ENCODE data around the gene FAM83B. TPM values are rescaled to one million over a fixed set of nuclear protein-coding genes. Genes with fewer than 3 reads are reported as not detected.
"Not testable (repeated sequence)": the region's sequence is repeated elsewhere in the genome, so short reads cannot be mapped to it uniquely, and the experiment has no call there.

The FAM83B gene
- total and polyA plus RNA-seq, 4 donors, result 0.63 TPM; not detected in 3

GRCh38 chr6:54817236-54817635 is 29.3 kb upstream of the FAM83B start:
- no peaks in the 10 kb centered on the region for H3K4me1 ChIP-seq (ENCODE audit: control insufficient read depth in 1 of 2, insufficient read depth in 2 of 2, low read length in 2 of 2)
- no peak for DNase-seq
- WGBS, 2 donors, result 73 to 83% methylated on average over 2 of the region's 2 CpGs

GRCh38 chr6:54817834-54818233 is 28.7 kb upstream of the FAM83B start:
- H3K4me3 ChIP-seq (ENCODE audit: low read length in 2 of 2), result no peak overlapping the region
- no peak overlapping the region for H3K27ac ChIP-seq (ENCODE audit: low read depth in 1 of 2, low read length in 2 of 2)
- no peaks in the 10 kb centered on the region for H3K4me1 ChIP-seq (ENCODE audit: control insufficient read depth in 1 of 2, insufficient read depth in 2 of 2, low read length in 2 of 2)
- DNase-seq (no peak), ATAC-seq (ENCODE audit: low FRiP score) (no peak)
- 63 to 69% methylated on average over 2 of the region's 2 CpGs for WGBS, 2 donors
- intact Hi-C loops (cut with DNase I), result no loop called here
- H3K9me3 ChIP-seq (ENCODE audit: control insufficient read depth, low read length), result no peaks in the 10 kb centered on the region
- H3K27me3 ChIP-seq (ENCODE audit: control insufficient read depth in 1 of 2, insufficient read depth in 2 of 2, low read length in 1 of 2), result no peaks in the 10 kb centered on the region
- H3K36me3 ChIP-seq (ENCODE audit: control insufficient read depth in 1 of 2, insufficient read depth in 2 of 2, low read length in 1 of 2), result no peaks in the 10 kb centered on the region

More at GRCh38 chr6:54817236-54817635, 29.3 kb upstream of the FAM83B start:
- ATAC-seq (ENCODE audit: low FRiP score), result no peak
- intact Hi-C loops (cut with DNase I), result no loop called here
- Histone ChIP-seq H3K27me3 (ENCODE audit: control insufficient read depth in 1 of 2, insufficient read depth in 2 of 2, low read length in 1 of 2) (no peaks in the 10 kb centered on the region), H3K9me3 (ENCODE audit: control insufficient read depth, low read length) (no peaks in the 10 kb centered on the region), H3K36me3 (ENCODE audit: control insufficient read depth in 1 of 2, insufficient read depth in 2 of 2, low read length in 1 of 2) (no peaks in the 10 kb centered on the region), H3K27ac (ENCODE audit: low read depth in 1 of 2, low read length in 2 of 2) (no peak overlapping the region), H3K4me3 (ENCODE audit: low read length in 2 of 2) (no peak overlapping the region)

GRCh38 chr6:54824225-54824624 is 22.3 kb upstream of the FAM83B start:
- H3K4me1 ChIP-seq (ENCODE audit: control insufficient read depth in 1 of 2, insufficient read depth in 2 of 2, low read length in 2 of 2); H3K4me3 ChIP-seq (ENCODE audit: low read length in 2 of 2); ATAC-seq (ENCODE audit: low FRiP score); H3K27ac ChIP-seq (ENCODE audit: low read depth in 1 of 2, low read length in 2 of 2); H3K27me3 ChIP-seq (ENCODE audit: control insufficient read depth in 1 of 2, insufficient read depth in 2 of 2, low read length in 1 of 2); intact Hi-C loops (cut with DNase I); H3K36me3 ChIP-seq (ENCODE audit: control insufficient read depth in 1 of 2, insufficient read depth in 2 of 2, low read length in 1 of 2); DNase-seq; H3K9me3 ChIP-seq (ENCODE audit: control insufficient read depth, low read length): not testable (repeated sequence)
- 78 to 84% methylated on average over 6 of the region's 6 CpGs for WGBS, 2 donors

- ATAC-seq (ENCODE audit: low FRiP score) (no peak), DNase-seq (no peak)
- intact Hi-C loops (cut with DNase I), result no loop called here
- Histone ChIP-seq H3K27ac (ENCODE audit: low read depth in 1 of 2, low read length in 2 of 2) (no peak overlapping the region), H3K4me3 (ENCODE audit: low read length in 2 of 2) (no peak overlapping the region), H3K27me3 (ENCODE audit: control insufficient read depth in 1 of 2, insufficient read depth in 2 of 2, low read length in 1 of 2) (no peaks in the 10 kb centered on the region), H3K4me1 (ENCODE audit: control insufficient read depth in 1 of 2, insufficient read depth in 2 of 2, low read length in 2 of 2) (no peaks in the 10 kb centered on the region), H3K9me3 (ENCODE audit: control insufficient read depth, low read length) (no peaks in the 10 kb centered on the region), H3K36me3 (ENCODE audit: control insufficient read depth in 1 of 2, insufficient read depth in 2 of 2, low read length in 1 of 2) (no peaks in the 10 kb centered on the region)
- WGBS, 2 donors, result 42 to 46% methylated on average over 2 of the region's 2 CpGs
Observed at GRCh38 chr6:54827010-54827409, 19.6 kb upstream of the FAM83B start.

- intact Hi-C loops (cut with DNase I), result no loop called here
- 84 to 85% methylated on average over 1 of the region's 1 CpG for WGBS, 2 donors
- no peaks in the 10 kb centered on the region for H3K4me1 ChIP-seq (ENCODE audit: control insufficient read depth in 1 of 2, insufficient read depth in 2 of 2, low read length in 2 of 2)
Observed at GRCh38 chr6:54830216-54830615, 16.4 kb upstream of the FAM83B start.

GRCh38 chr6:54835176-54835575 is 11.4 kb upstream of the FAM83B start:
- intact Hi-C loops (cut with DNase I), result no loop called here
- no peaks in the 10 kb centered on the region for H3K36me3 ChIP-seq (ENCODE audit: control insufficient read depth in 1 of 2, insufficient read depth in 2 of 2, low read length in 1 of 2)
- no peak for ATAC-seq (ENCODE audit: low FRiP score)
- no peak overlapping the region for H3K4me3 ChIP-seq (ENCODE audit: low read length in 2 of 2)
- no peaks in the 10 kb centered on the region for H3K4me1 ChIP-seq (ENCODE audit: control insufficient read depth in 1 of 2, insufficient read depth in 2 of 2, low read length in 2 of 2)
- H3K27me3 ChIP-seq (ENCODE audit: control insufficient read depth in 1 of 2, insufficient read depth in 2 of 2, low read length in 1 of 2), result no peaks in the 10 kb centered on the region
- no peaks in the 10 kb centered on the region for H3K9me3 ChIP-seq (ENCODE audit: control insufficient read depth, low read length)
- WGBS, 2 donors, result 70 to 73% methylated on average over 1 of the region's 1 CpG
- no peak overlapping the region for H3K27ac ChIP-seq (ENCODE audit: low read depth in 1 of 2, low read length in 2 of 2)
- no peak for DNase-seq

More at GRCh38 chr6:54830216-54830615, 16.4 kb upstream of the FAM83B start:
- H3K27me3 ChIP-seq (ENCODE audit: control insufficient read depth in 1 of 2, insufficient read depth in 2 of 2, low read length in 1 of 2), result no peaks in the 10 kb centered on the region
- no peaks in the 10 kb centered on the region for H3K9me3 ChIP-seq (ENCODE audit: control insufficient read depth, low read length)
- no peaks in the 10 kb centered on the region for H3K36me3 ChIP-seq (ENCODE audit: control insufficient read depth in 1 of 2, insufficient read depth in 2 of 2, low read length in 1 of 2)
- H3K27ac ChIP-seq (ENCODE audit: low read depth in 1 of 2, low read length in 2 of 2), result no peak overlapping the region
- no peak overlapping the region for H3K4me3 ChIP-seq (ENCODE audit: low read length in 2 of 2)
- DNase-seq (no peak), ATAC-seq (ENCODE audit: low FRiP score) (no peak)

- Histone ChIP-seq H3K27me3 (ENCODE audit: control insufficient read depth in 1 of 2, insufficient read depth in 2 of 2, low read length in 1 of 2) (no peaks in the 10 kb centered on the region), H3K4me3 (ENCODE audit: low read length in 2 of 2) (peak overlapping the region in 1 of 2 donors; percentile 41), H3K4me1 (ENCODE audit: control insufficient read depth in 1 of 2, insufficient read depth in 2 of 2, low read length in 2 of 2) (no peaks in the 10 kb centered on the region), H3K36me3 (ENCODE audit: control insufficient read depth in 1 of 2, insufficient read depth in 2 of 2, low read length in 1 of 2) (no peaks in the 10 kb centered on the region), H3K27ac (ENCODE audit: low read depth in 1 of 2, low read length in 2 of 2) (no peak overlapping the region), H3K9me3 (ENCODE audit: control insufficient read depth, low read length) (peaks cover under 1% of the 10 kb centered on the region)
- ATAC-seq (ENCODE audit: low FRiP score), result no peak
- intact Hi-C loops (cut with DNase I), result no loop called here
- no peak for DNase-seq
- WGBS, 2 donors, result 9 to 10% methylated on average over 34 to 35 of the region's 35 CpGs
Observed at GRCh38 chr6:54846857-54847674, 495 bp downstream of the FAM83B start.

- no peaks in the 10 kb centered on the region for H3K4me1 ChIP-seq (ENCODE audit: control insufficient read depth in 1 of 2, insufficient read depth in 2 of 2, low read length in 2 of 2)
- no peak overlapping the region for H3K27ac ChIP-seq (ENCODE audit: low read depth in 1 of 2, low read length in 2 of 2)
- peaks cover 2% of the 10 kb centered on the region for H3K9me3 ChIP-seq (ENCODE audit: control insufficient read depth, low read length)
- H3K27me3 ChIP-seq (ENCODE audit: control insufficient read depth in 1 of 2, insufficient read depth in 2 of 2, low read length in 1 of 2), result no peaks in the 10 kb centered on the region
- intact Hi-C loops (cut with DNase I), result no loop called here
- no peak for ATAC-seq (ENCODE audit: low FRiP score)
- no peak for DNase-seq
- H3K36me3 ChIP-seq (ENCODE audit: control insufficient read depth in 1 of 2, insufficient read depth in 2 of 2, low read length in 1 of 2), result no peaks in the 10 kb centered on the region
- no peak overlapping the region for H3K4me3 ChIP-seq (ENCODE audit: low read length in 2 of 2)
- WGBS, 2 donors, result 71% methylated on average over 9 of the region's 9 CpGs
Observed at GRCh38 chr6:54847799-54848597, 1.4 kb downstream of the FAM83B start.
